ENCODE results near the gene MAB21L4.

Gene MAB21L4

GRCh38 chr2:240909216-240909974, 13.4 kb upstream of the MAB21L4 start:
- no peak for DNase-seq

- DNase-seq: no peak
Measured at GRCh38 chr2:240906911-240907590, 11.1 kb upstream of the MAB21L4 start.

GRCh38 chr2:240906141-240906910, 10.4 kb upstream of the MAB21L4 start, which contains the start of gene CROCC2:
Gene CROCC2 (plus strand): TSS chr2:240906336. CDS start chr2:240906514, 178 bp downstream.
- no peak for DNase-seq

- no peak for DNase-seq
Measured at GRCh38 chr2:240905176-240905781, 9.3 kb upstream of the MAB21L4 start.

GRCh38 chr2:240904216-240905175, 8.5 kb upstream of the MAB21L4 start:
- DNase-seq: no peak

- DNase-seq: no peak
Measured at GRCh38 chr2:240903191-240904060, 7.5 kb upstream of the MAB21L4 start.

GRCh38 chr2:240902615-240903041, 6.7 kb upstream of the MAB21L4 start:
- DNase-seq: no peak

GRCh38 chr2:240901986-240902614, 6.1 kb upstream of the MAB21L4 start:
- no peak for DNase-seq

- no peak for DNase-seq
Measured at GRCh38 chr2:240900141-240900860, 4.3 kb upstream of the MAB21L4 start.

- no peak for DNase-seq
Measured at GRCh38 chr2:240899468-240899865, 3.5 kb upstream of the MAB21L4 start.

- DNase-seq: no peak
Measured at GRCh38 chr2:240898731-240899467, 2.9 kb upstream of the MAB21L4 start.

- no peak for DNase-seq
Measured at GRCh38 chr2:240898108-240898730, 2.3 kb upstream of the MAB21L4 start.

- no peak for DNase-seq
Measured at GRCh38 chr2:240896871-240897692, 1.1 kb upstream of the MAB21L4 start.

GRCh38 chr2:240896394-240896793, 438 bp upstream of the MAB21L4 start:
- no peak for DNase-seq

GRCh38 chr2:240894836-240895558, 959 bp downstream of the MAB21L4 start:
- no peak for DNase-seq

- no peak for DNase-seq
Measured at GRCh38 chr2:240894006-240894405, 1.9 kb downstream of the MAB21L4 start.

GRCh38 chr2:240893363-240893844, 2.6 kb downstream of the MAB21L4 start:
- peak; percentile 85 for DNase-seq

All from activated CD4-positive, alpha-beta T cell treated with anti-CD3 and anti-CD28 coated beads for 48 hours (primary cell).